ENCODE data around the gene TXNL1. TPM values are rescaled to one million over a fixed set of nuclear protein-coding genes. Genes with fewer than 3 reads are reported as not detected.
A peak's percentile ranks its signal among the peaks of the same experiment; 100 is the strongest.

Gene TXNL1
- total and polyA plus RNA-seq, 2 of the 13 experiments (the other 11 are each of a cell fraction or from before 2014, with no cell fraction given): 41.9 to 73.1 TPM

DNA sequence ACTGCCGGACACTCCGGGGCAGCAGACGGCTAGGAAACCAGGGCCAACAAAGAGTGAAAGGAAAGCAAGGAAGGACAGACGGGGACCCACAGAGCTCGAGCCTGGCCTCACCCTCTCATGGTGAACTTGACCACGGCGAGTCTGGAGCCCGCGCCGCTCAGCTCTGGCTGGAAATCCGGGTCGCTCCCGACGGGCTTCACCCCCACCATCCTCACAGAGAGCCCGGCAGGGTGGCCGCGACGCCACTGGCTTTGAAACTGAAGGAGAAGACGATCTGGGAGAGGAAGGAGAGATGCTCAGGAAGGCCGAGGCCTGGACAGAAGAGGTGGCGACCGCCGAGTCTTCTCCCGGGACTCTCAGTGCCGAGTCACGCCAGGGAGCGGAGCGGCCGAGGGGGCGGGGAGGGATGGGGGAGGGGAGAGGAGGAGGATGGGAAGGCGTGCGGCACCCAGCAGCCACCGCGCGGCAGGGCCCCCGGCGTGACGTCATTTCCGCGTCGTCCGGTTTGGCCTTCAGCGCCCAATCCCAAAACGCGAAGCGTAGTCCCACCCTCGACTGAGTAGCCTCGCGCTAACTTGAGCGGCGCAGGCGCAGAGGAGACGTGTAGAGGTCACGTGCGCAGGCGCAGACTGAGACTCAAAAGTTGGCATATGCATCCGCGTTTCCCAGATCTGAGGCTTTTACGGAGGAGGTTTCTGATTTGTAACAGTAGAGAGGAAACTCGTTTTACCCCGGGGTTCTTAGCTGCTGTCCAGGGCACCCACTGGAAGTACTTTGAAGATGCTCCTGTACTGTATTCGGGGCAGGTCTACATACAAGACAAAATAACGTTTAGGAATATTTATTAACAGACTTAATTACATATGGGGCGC is at the start of gene TXNL1 (continued):
- TF ChIP-seq U2AF2 (IDR thresholded peaks at IDR 0.05; ENCODE audit: low read depth, low read length): no peak
- TF ChIP-seq ZNF737 (CRISPR knock-in tag; IDR thresholded peaks at IDR 0.05; ENCODE audit: borderline replicate concordance): no peak
- TF ChIP-seq SRSF4 (IDR thresholded peaks at IDR 0.05; ENCODE audit: low read depth, low read length, poor library complexity, severe bottlenecking): no peak
- TF ChIP-seq ETV5 (CRISPR knock-in tag; IDR thresholded peaks at IDR 0.05; ENCODE audit: borderline replicate concordance): peak; percentile 81
- TF ChIP-seq ZUFSP (CRISPR knock-in tag; IDR thresholded peaks at IDR 0.05; ENCODE audit: borderline replicate concordance): no peak
- TF ChIP-seq ZNF816 (CRISPR knock-in tag; IDR thresholded peaks at IDR 0.05; ENCODE audit: borderline replicate concordance): 0 out of 2 replicates have a peak, but pooled peaks have one; percentile 42
- TF ChIP-seq JUND (CRISPR knock-in tag; IDR thresholded peaks at IDR 0.05): no peak; the same call in 1 of the 2 replicates
- TF ChIP-seq MIER2 (CRISPR knock-in tag; IDR thresholded peaks at IDR 0.05): no peak
- no peak for TF ChIP-seq ZNF263 (CRISPR knock-in tag; IDR thresholded peaks at IDR 0.05)
- peak; percentile 53 for TF ChIP-seq RBM39 (IDR thresholded peaks at IDR 0.05; ENCODE audit: low read depth, low read length, poor library complexity, severe bottlenecking)
- no peak for TF ChIP-seq ZNF552 (CRISPR knock-in tag; IDR thresholded peaks at IDR 0.05; ENCODE audit: borderline replicate concordance)
- peak; percentile 62; the same call in 1 of the 2 replicates for TF ChIP-seq ZSCAN31 (CRISPR knock-in tag; IDR thresholded peaks at IDR 0.05; ENCODE audit: low read depth)
- TF ChIP-seq ZNF335 (CRISPR knock-in tag; IDR thresholded peaks at IDR 0.05): peak; percentile 95
- no peak for TF ChIP-seq IKZF4 (CRISPR knock-in tag; IDR thresholded peaks at IDR 0.05; ENCODE audit: borderline replicate concordance, low read depth, not compliant biosample characterization)
- no peak for TF ChIP-seq KLF11 (CRISPR knock-in tag; IDR thresholded peaks at IDR 0.05)
- TF ChIP-seq GPN1 (CRISPR knock-in tag; IDR thresholded peaks at IDR 0.05; ENCODE audit: borderline replicate concordance): no peak
- TF ChIP-seq ZNF224 (CRISPR knock-in tag; IDR thresholded peaks at IDR 0.05): no peak
- TF ChIP-seq ZNF501 (CRISPR knock-in tag; IDR thresholded peaks at IDR 0.05): peak; percentile 20; the same call in 1 of the 2 replicates
- peak; percentile 98 for TF ChIP-seq PCBP1 (IDR thresholded peaks at IDR 0.05; ENCODE audit: borderline replicate concordance, low read depth, low read length)
- TF ChIP-seq HIC2 (CRISPR knock-in tag; IDR thresholded peaks at IDR 0.05; ENCODE audit: low read depth): no peak
- TF ChIP-seq GATAD2A (CRISPR knock-in tag; IDR thresholded peaks at IDR 0.05): peak; percentile 9; the same call in 1 of the 2 replicates

All from HepG2 (cell line).